HG03439 (cell line): Measurements from ENCODE around the gene ATP6V1E1.

Experiments
- ATAC-seq: cut with Tn5 transposase; IDR thresholded peaks from one replicate; pipeline ENCODE4 v1.9.1; 2021; ENCODE audit warnings: mild to moderate bottlenecking, moderate library complexity; ENCODE audit not compliant: unreplicated experiment

The ATP6V1E1 gene

GRCh38 chr22:17634696-17635095 is 6.1 kb upstream of the ATP6V1E1 start:
- no peak for ATAC-seq

GRCh38 chr22:17633998-17634323 is 5.4 kb upstream of the ATP6V1E1 start:
- no peak for ATAC-seq

GRCh38 chr22:17633217-17633997 is 4.9 kb upstream of the ATP6V1E1 start:
- ATAC-seq, result no peak

GRCh38 chr22:17631076-17631565 is 2.6 kb upstream of the ATP6V1E1 start:
- no peak for ATAC-seq

- ATAC-seq, result no peak
Observed at GRCh38 chr22:17629641-17630040, 1.1 kb upstream of the ATP6V1E1 start.

GRCh38 chr22:17629173-17629489 is 582 bp upstream of the ATP6V1E1 start:
- no peak for ATAC-seq

- no peak for ATAC-seq
Observed at GRCh38 chr22:17627961-17628405, 566 bp downstream of the ATP6V1E1 start.

GRCh38 chr22:17613280-17613679 is 15.3 kb downstream of the ATP6V1E1 start:
- no peak for ATAC-seq

- no peak for ATAC-seq
Observed at GRCh38 chr22:17612057-17612456, 16.5 kb downstream of the ATP6V1E1 start.

- no peak for ATAC-seq
Observed at GRCh38 chr22:17607891-17608521, 20.5 kb downstream of the ATP6V1E1 start.

GRCh38 chr22:17606496-17606895 is 22.1 kb downstream of the ATP6V1E1 start:
- no peak for ATAC-seq

GRCh38 chr22:17603668-17604067 is 24.9 kb downstream of the ATP6V1E1 start:
- no peak for ATAC-seq

- no peak for ATAC-seq
Observed at GRCh38 chr22:17601031-17601430, 27.5 kb downstream of the ATP6V1E1 start.

GRCh38 chr22:17598318-17598717 is 30.2 kb downstream of the ATP6V1E1 start:
- ATAC-seq, result no peak

GRCh38 chr22:17597217-17597616 is 31.3 kb downstream of the ATP6V1E1 start:
- ATAC-seq, result no peak

GRCh38 chr22:17596226-17596625 is 32.3 kb downstream of the ATP6V1E1 start:
- no peak for ATAC-seq

GRCh38 chr22:17592201-17592600 is 36.3 kb downstream of the ATP6V1E1 start:
- no peak for ATAC-seq

GRCh38 chr22:17590586-17590985 is 38.0 kb downstream of the ATP6V1E1 start:
- no peak for ATAC-seq

GRCh38 chr22:17589810-17590375 is 38.7 kb downstream of the ATP6V1E1 start:
- ATAC-seq, result no peak

GRCh38 chr22:17588606-17589005 is 39.9 kb downstream of the ATP6V1E1 start:
- no peak for ATAC-seq

- no peak for ATAC-seq
Observed at GRCh38 chr22:17587629-17588028, 40.9 kb downstream of the ATP6V1E1 start.

- no peak for ATAC-seq
Observed at GRCh38 chr22:17586831-17587440, 41.6 kb downstream of the ATP6V1E1 start.
